H9 (cell line): Measurements from ENCODE around the gene RNF220. TPM values are rescaled to one million over a fixed set of nuclear protein-coding genes. Genes with fewer than 3 reads are reported as not detected.

Experiments used
- DNase-seq: peaks from one replicate; pipeline ENCODE4 v3.0.0-alpha.2; 2017
- H2AFZ ChIP-seq: one replicate; pipeline ENCODE4 v1.6.1; 2013; ENCODE audit warnings: mild to moderate bottlenecking, low read length, control low read depth, moderate library complexity
- H2AK5ac ChIP-seq: 2 replicates; pipeline ENCODE4 v1.6.1; 2013; ENCODE audit warnings: low read length, control low read depth, mixed read lengths; ENCODE audit not compliant: insufficient read length
- H2BK120ac ChIP-seq: one replicate; pipeline ENCODE4 v1.6.1; 2013; ENCODE audit warnings: low read depth, mild to moderate bottlenecking, low read length, control low read depth, inconsistent platforms; ENCODE audit not compliant: poor library complexity, severe bottlenecking
- H2BK12ac ChIP-seq: 2 replicates; pipeline ENCODE4 v1.6.1; 2013; ENCODE audit warnings: low read length, control low read depth, mixed read lengths, low read depth; ENCODE audit not compliant: insufficient read length
- H2BK15ac ChIP-seq: 2 replicates; pipeline ENCODE4 v1.6.1; 2013; ENCODE audit warnings: low read depth, low read length, control low read depth
- H2BK20ac ChIP-seq: one replicate; pipeline ENCODE4 v1.6.1; 2013; ENCODE audit warnings: low read depth, mild to moderate bottlenecking, low read length, control low read depth, inconsistent platforms; ENCODE audit not compliant: poor library complexity, severe bottlenecking
- H2BK5ac ChIP-seq: 2 replicates; pipeline ENCODE4 v1.6.1; 2013; ENCODE audit warnings: low read length, control low read depth, mixed read lengths; ENCODE audit not compliant: insufficient read length
- H3K14ac ChIP-seq: 2 replicates; pipeline ENCODE4 v1.6.1; 2013; ENCODE audit warnings: low read length, control low read depth; ENCODE audit not compliant: insufficient read depth
- H3K18ac ChIP-seq: 2 replicates; pipeline ENCODE4 v1.6.1; 2013; ENCODE audit warnings: low read depth, mild to moderate bottlenecking, mixed read lengths, low read length, control low read depth; ENCODE audit not compliant: insufficient read length
- H3K23ac ChIP-seq: 2 replicates; pipeline ENCODE4 v1.6.1; 2013; ENCODE audit warnings: low read length, control low read depth, mixed read lengths, low read depth; ENCODE audit not compliant: insufficient read length
- H3K23me2 ChIP-seq: 2 replicates; pipeline ENCODE4 v1.6.1; 2013; ENCODE audit warnings: low read depth, mild to moderate bottlenecking, mixed read lengths, low read length, control low read depth; ENCODE audit not compliant: insufficient read length, poor library complexity, severe bottlenecking
- H3K27ac ChIP-seq: 2 replicates; pipeline ENCODE4 v1.5.1; 2013; ENCODE audit warnings: low read length, control low read depth, mixed read lengths, low read depth; ENCODE audit not compliant: insufficient read length
- H3K27me3 ChIP-seq: 2 replicates; pipeline ENCODE4 v1.6.1; 2013; ENCODE audit warnings: low read length, control low read depth, inconsistent platforms; ENCODE audit not compliant: insufficient read depth
- H3K4ac ChIP-seq: 2 replicates; pipeline ENCODE4 v1.6.1; 2013; ENCODE audit warnings: low read depth, mild to moderate bottlenecking, control low read depth, inconsistent platforms, low read length, moderate library complexity
- H3K4me1 ChIP-seq: 2 replicates; pipeline ENCODE4 v1.6.1; 2013; ENCODE audit warnings: low read length, control low read depth, inconsistent platforms; ENCODE audit not compliant: insufficient read depth
- H3K4me2 ChIP-seq: 2 replicates; pipeline ENCODE4 v1.6.1; 2013; ENCODE audit warnings: low read length, control low read depth, mixed read lengths; ENCODE audit not compliant: insufficient read length, insufficient read depth
- H3K56ac ChIP-seq: 2 replicates; pipeline ENCODE4 v1.6.1; 2013; ENCODE audit warnings: low read depth, mild to moderate bottlenecking, mixed read lengths, low read length, control low read depth; ENCODE audit not compliant: insufficient read length
- H3K79me1 ChIP-seq: 2 replicates; pipeline ENCODE4 v1.6.1; 2013; ENCODE audit warnings: low read depth, mild to moderate bottlenecking, moderate library complexity, low read length, control low read depth, inconsistent platforms; ENCODE audit not compliant: insufficient read depth, poor library complexity, severe bottlenecking
- H3K79me2 ChIP-seq: 2 replicates; pipeline ENCODE4 v1.6.1; 2013; ENCODE audit warnings: low read length, control low read depth, inconsistent platforms; ENCODE audit not compliant: insufficient read depth
- H3K9ac ChIP-seq: 2 replicates; pipeline ENCODE4 v1.6.1; 2013; ENCODE audit warnings: low read length, control low read depth, mixed read lengths; ENCODE audit not compliant: insufficient read length; ENCODE audit errors: extremely low read depth
- H3K9me3 ChIP-seq: one replicate; pipeline ENCODE4 v1.6.1; 2013; ENCODE audit warnings: low read depth, low read length, inconsistent platforms; ENCODE audit not compliant: control insufficient read depth
- H3T11ph ChIP-seq: one replicate; pipeline ENCODE4 v1.6.1; 2013; ENCODE audit warnings: mild to moderate bottlenecking, low read length, control low read depth, inconsistent platforms
- H4K20me1 ChIP-seq: one replicate; pipeline ENCODE4 v1.6.1; 2013; ENCODE audit not compliant: control insufficient read depth, insufficient read length, insufficient read depth
- H4K5ac ChIP-seq: 2 replicates; pipeline ENCODE4 v1.6.1; 2013; ENCODE audit warnings: low read depth, mild to moderate bottlenecking, mixed read lengths, low read length, control low read depth; ENCODE audit not compliant: insufficient read length
- H4K8ac ChIP-seq: replicated peaks from 2 replicates; pipeline ENCODE4 v1.6.1; 2013; ENCODE audit warnings: low read length, control low read depth, mixed read lengths, low read depth; ENCODE audit not compliant: insufficient read length
- H4K91ac ChIP-seq: 2 replicates; pipeline ENCODE4 v1.6.1; 2013; ENCODE audit warnings: low read depth, mild to moderate bottlenecking, moderate library complexity, mixed read lengths, low read length, control low read depth; ENCODE audit not compliant: insufficient read length
- H3K27ac Mint-ChIP-seq, 3 experiments: 2 replicates in 2 of 3; 3 replicates in 1 of 3; pipeline ENCODE4 v1.8.0; 2020 to 2021; ENCODE audit warnings: mixed read lengths in 3 of 3, mild to moderate bottlenecking in 1 of 3, moderate library complexity in 1 of 3
- H3K27me3 Mint-ChIP-seq: 2 replicates; pipeline ENCODE4 v1.8.0; 2021; ENCODE audit warnings: low read depth, mild to moderate bottlenecking, moderate library complexity, mixed read lengths
- H3K36me3 Mint-ChIP-seq, 3 experiments: 2 replicates in 2 of 3; 3 replicates in 1 of 3; pipeline ENCODE4 v1.8.0; 2020 to 2021; ENCODE audit warnings: low read depth in 3 of 3, mixed read lengths in 3 of 3; ENCODE audit not compliant: insufficient read depth in 1 of 3
- H3K4me1 Mint-ChIP-seq, 2 experiments: 2 replicates each; pipeline ENCODE4 v1.8.0; 2020; ENCODE audit warnings: mixed read lengths in 2 of 2
- H3K4me3 Mint-ChIP-seq, 2 experiments: 2 replicates in 1 of 2; 3 replicates in 1 of 2; pipeline ENCODE4 v1.8.0; 2020 to 2021; ENCODE audit warnings: mild to moderate bottlenecking in 2 of 2, mixed read lengths in 2 of 2, moderate library complexity in 1 of 2
- H3K9me3 Mint-ChIP-seq, 2 experiments: 2 replicates in 1 of 2; 3 replicates in 1 of 2; pipeline ENCODE4 v1.8.0; 2020; ENCODE audit warnings: mild to moderate bottlenecking in 2 of 2, mixed read lengths in 2 of 2, moderate library complexity in 1 of 2
- WGBS: extraction: QIAGEN DNeasy Blood & Tissue Kit; methylation state at CpG from one replicate; pipeline ENCODE4 v1.1.7; 2013; ENCODE audit warnings: missing lambda C conversion rate, low lambda C conversion rate, mixed read lengths; ENCODE audit not compliant: insufficient read length; ENCODE audit errors: extremely low coverage; 5-methylcytosine and 5-hydroxymethylcytosine counted together
- total RNA-seq: library from RNA; stranded (reverse); gene quantifications from 2 replicates; pipeline ENCODE4 v1.2.1, GENCODE V29; 2021
- TF ChIP-seq, protein P1 (sequence below): fragments of 200-600 bp; sonication (generic); conservative IDR thresholded peaks from 3 replicates; pipeline ENCODE4 v1.8.0; 2021; ENCODE audit warnings: antibody characterized with exemption, mild to moderate bottlenecking

Gene RNF220
- total RNA-seq, 1 experiment from 2014 or later = 109 TPM

GRCh38 chr1:44359234-44359935 is 45.7 kb upstream of the RNF220 start:
- peaks cover 1% of the 10 kb centered on the region for H3K27me3 Mint-ChIP-seq
- Histone ChIP-seq H2BK120ac (no peak overlapping the region), H3K23ac (no peak overlapping the region), H3K79me2 (no peaks in the 10 kb centered on the region), H3K27ac (no peak overlapping the region), H2BK15ac (no peak overlapping the region), H3K18ac (no peak overlapping the region), H3T11ph (no peak overlapping the region), H3K4me1 (0 out of 2 replicates have a peak, but pooled peaks cover 2% of the 10 kb centered on the region), H2BK12ac (no peak overlapping the region), H2AK5ac (no peak overlapping the region), H3K23me2 (peaks cover 5% of the 10 kb centered on the region), H2AFZ (no peak overlapping the region), H4K5ac (no peak overlapping the region), H4K8ac (no peak overlapping the region), H3K14ac (no peak overlapping the region), H3K79me1 (no peaks in the 10 kb centered on the region), H4K20me1 (no peaks in the 10 kb centered on the region), H2BK5ac (no peak overlapping the region), H3K27me3 (no peaks in the 10 kb centered on the region), H3K4me2 (no peak overlapping the region), H3K4ac (no peak overlapping the region), H4K91ac (no peak overlapping the region), H3K9ac (no peak overlapping the region), H3K9me3 (no peaks in the 10 kb centered on the region), H3K56ac (no peak overlapping the region), H2BK20ac (no peak overlapping the region)
- H3K4me3 Mint-ChIP-seq = no peak overlapping the region
- no peaks in the 10 kb centered on the region for H3K9me3 Mint-ChIP-seq
- H3K4me1 Mint-ChIP-seq = peaks cover 30 to 42% of the 10 kb centered on the region in 2 experiments
- TF ChIP-seq, protein P1, sequence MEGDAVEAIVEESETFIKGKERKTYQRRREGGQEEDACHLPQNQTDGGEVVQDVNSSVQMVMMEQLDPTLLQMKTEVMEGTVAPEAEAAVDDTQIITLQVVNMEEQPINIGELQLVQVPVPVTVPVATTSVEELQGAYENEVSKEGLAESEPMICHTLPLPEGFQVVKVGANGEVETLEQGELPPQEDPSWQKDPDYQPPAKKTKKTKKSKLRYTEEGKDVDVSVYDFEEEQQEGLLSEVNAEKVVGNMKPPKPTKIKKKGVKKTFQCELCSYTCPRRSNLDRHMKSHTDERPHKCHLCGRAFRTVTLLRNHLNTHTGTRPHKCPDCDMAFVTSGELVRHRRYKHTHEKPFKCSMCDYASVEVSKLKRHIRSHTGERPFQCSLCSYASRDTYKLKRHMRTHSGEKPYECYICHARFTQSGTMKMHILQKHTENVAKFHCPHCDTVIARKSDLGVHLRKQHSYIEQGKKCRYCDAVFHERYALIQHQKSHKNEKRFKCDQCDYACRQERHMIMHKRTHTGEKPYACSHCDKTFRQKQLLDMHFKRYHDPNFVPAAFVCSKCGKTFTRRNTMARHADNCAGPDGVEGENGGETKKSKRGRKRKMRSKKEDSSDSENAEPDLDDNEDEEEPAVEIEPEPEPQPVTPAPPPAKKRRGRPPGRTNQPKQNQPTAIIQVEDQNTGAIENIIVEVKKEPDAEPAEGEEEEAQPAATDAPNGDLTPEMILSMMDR = no peak
- H3K27ac Mint-ChIP-seq = no peak overlapping the region
- no CpG with 5 or more reads among the region's 6 CpGs for WGBS
- no peaks in the 10 kb centered on the region for H3K36me3 Mint-ChIP-seq
- DNase-seq = no peak
